ENCODE data around the gene C12orf54.
"Not testable (repeated sequence)": the region's sequence is repeated elsewhere in the genome, so short reads cannot be mapped to it uniquely, and the experiment has no call there.

C12orf54 gene

DNA sequence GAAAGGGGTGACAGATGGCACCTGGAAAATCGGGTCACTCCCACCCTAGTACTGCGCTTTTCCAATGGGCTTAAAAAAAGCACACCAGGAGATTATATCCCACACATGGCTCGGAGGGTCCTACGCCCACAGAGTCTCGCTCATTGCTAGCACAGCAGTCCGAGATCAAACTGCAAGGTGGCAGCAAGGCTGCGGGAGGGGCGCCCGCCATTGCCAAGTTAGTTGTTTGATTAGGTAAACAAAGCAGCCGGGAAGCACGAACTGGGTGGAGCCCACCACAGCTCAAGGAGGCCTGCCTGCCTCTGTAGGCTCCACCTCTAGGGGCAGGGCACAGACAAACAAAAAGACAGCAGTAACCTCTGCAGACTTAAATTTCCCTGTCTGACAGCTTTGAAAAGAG is 7.8 kb upstream of the C12orf54 start:
- TF ChIP-seq, protein P1, sequence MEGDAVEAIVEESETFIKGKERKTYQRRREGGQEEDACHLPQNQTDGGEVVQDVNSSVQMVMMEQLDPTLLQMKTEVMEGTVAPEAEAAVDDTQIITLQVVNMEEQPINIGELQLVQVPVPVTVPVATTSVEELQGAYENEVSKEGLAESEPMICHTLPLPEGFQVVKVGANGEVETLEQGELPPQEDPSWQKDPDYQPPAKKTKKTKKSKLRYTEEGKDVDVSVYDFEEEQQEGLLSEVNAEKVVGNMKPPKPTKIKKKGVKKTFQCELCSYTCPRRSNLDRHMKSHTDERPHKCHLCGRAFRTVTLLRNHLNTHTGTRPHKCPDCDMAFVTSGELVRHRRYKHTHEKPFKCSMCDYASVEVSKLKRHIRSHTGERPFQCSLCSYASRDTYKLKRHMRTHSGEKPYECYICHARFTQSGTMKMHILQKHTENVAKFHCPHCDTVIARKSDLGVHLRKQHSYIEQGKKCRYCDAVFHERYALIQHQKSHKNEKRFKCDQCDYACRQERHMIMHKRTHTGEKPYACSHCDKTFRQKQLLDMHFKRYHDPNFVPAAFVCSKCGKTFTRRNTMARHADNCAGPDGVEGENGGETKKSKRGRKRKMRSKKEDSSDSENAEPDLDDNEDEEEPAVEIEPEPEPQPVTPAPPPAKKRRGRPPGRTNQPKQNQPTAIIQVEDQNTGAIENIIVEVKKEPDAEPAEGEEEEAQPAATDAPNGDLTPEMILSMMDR (IDR thresholded peaks at IDR 0.05) = peak; percentile 30; the same call in 1 of the 2 replicates

DNA sequence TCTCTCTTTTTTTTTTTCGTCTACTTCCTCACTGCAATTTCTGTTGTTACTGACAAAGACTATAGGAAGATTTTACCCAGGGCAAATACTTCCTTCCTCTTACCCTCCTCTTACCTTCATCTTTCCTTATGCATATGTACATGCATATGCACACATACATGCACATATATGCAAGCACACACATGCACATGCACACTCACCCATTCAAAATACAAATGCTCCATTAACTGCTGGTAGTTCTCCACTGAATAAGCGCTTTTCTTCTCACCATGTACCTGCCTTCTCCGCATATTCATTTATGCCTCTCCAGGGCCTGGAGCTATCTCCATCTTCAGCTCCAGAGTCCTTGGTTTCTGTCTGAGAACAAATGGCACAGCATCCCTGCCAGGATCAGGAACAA is 632 bp downstream of the C12orf54 start:
- H3K27ac ChIP-seq = no peak overlapping the region
- TF ChIP-seq ZFX (IDR thresholded peaks at IDR 0.05; ENCODE audit: borderline replicate concordance) = no peak
- TF ChIP-seq, protein P1 (IDR thresholded peaks at IDR 0.05) = no peak

More for the DNA sequence above, 7.8 kb upstream of the C12orf54 start:
- H3K27ac ChIP-seq = not testable (repeated sequence)

DNA sequence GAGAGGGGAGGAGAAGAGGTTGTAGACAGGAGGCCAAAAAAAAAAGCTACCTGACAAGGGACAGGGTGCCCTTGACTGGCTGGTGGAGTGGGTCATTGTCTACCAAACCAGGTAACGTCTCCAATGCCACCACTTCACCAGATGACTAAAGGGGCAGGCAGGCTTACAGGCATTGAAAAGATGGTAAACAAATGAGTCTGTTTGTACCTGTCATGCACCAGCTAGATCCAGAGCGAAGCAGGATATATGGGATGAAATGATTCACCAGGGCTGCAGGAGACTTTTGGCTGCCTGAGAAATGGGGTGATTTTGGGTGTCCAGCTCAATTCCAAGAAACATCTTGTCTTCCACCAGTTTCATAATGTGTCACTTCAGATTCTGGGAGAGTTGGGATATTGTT is 4.0 kb downstream of the C12orf54 start:
- H3K27ac ChIP-seq = no peak overlapping the region
- TF ChIP-seq, protein P1 (IDR thresholded peaks at IDR 0.05) = no peak
- no peak for TF ChIP-seq ZFX (IDR thresholded peaks at IDR 0.05; ENCODE audit: borderline replicate concordance)

DNA sequence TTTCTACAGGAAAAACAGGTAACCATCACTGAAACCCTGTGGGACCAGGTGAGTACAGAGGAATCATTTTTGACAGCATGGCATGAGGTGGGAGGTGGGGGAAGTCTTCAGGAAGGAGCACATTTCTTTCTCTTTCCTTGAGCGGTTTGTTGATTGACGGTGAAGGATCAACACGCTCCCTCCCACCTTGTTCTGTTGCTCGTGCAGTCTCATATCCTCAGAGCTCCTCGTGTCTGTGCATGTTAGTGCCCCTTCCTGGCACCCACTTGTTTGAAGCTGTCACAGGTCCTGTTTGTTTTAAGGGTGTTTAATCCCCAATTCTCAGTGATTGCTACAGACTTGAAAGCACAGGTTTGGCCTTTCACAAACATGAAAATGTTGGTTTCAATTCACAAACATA is 4.4 kb downstream of the C12orf54 start:
- TF ChIP-seq, protein P1 (IDR thresholded peaks at IDR 0.05) = no peak
- no peak for TF ChIP-seq ZFX (IDR thresholded peaks at IDR 0.05; ENCODE audit: borderline replicate concordance)
- no peak overlapping the region for H3K27ac ChIP-seq

DNA sequence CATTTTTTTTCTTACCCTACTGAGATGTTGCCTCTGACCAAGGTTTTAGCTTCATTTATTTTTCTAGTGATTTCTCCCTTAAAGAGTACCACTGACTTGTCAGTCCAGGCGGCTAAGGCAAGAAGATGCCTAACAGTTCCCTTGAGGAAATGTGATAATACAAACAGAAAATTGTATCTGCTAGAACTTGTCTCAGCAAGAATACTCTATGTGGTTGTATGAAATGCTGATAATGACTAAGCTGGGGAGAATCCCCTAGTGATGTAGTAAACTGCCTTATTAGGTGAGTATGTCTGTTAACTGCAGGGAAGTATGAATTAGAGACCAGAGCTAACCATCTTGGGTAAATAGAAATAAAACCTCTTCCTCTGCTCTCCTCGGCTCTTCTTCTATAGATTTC is 6.7 kb downstream of the C12orf54 start:
- TF ChIP-seq, protein P1 (IDR thresholded peaks at IDR 0.05) = no peak
- TF ChIP-seq ZFX (IDR thresholded peaks at IDR 0.05; ENCODE audit: borderline replicate concordance) = no peak
- no peak overlapping the region for H3K27ac ChIP-seq

DNA sequence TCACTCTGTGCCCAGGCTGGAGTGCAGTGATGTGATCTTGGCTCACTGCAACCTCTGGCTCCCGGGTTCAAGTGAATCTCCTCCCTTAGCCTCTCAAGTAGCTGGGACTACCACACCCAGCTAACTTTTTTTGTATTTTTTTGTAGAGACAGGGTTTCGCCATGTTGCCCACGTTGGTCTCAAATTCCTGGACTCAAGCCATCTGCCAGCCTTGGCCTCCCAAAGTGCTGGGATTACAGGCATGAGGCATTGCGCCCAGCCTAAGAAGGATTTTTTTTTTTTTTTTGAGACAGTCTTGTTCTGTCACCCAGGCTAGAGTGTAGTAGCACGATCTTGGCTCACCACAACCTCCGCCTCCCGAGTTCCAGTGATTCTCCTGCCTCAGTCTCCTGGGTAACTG is 7.2 kb downstream of the C12orf54 start:
- H3K27ac ChIP-seq = not testable (repeated sequence)

DNA sequence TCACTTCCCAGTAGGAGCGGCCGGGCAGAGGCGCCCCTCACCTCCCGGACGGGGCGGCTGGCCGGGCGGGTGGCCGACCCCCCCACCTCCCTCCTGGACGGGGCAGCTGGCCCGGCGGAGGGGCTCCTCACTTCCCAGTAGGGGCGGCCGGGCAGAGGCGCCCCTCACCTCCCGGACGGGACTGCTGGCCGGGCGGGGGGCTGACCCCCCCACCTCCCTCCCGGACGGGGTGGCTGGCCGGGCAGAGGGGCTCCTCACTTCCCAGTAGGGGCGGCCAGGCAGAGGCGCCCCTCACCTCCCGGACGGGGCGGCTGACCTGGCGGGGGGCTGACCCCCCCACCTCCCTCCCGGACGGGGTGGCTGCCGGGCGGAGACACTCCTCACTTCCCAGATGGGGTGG is 18.0 kb downstream of the C12orf54 start:
- H3K27ac ChIP-seq = not testable (repeated sequence)

DNA sequence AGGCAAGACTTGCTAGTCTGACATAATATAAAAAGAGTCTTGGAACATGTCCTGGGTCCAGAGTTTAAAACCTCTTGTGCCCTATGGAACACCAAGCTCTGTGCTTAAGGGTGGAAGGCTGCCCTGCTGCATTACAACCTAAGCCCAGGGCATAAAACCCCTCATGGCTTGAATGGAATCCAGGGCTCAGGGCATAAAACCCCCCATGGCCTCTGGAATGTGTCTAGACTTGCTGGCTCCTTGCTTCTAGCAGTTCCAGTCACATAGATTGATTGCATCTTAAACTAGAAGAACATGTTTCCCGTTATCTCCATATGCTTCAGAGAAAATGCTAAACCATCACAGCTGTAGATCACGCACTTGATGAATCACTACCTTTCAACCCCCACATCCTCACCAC is 24.5 kb downstream of the C12orf54 start:
- not testable (repeated sequence) for H3K27ac ChIP-seq

DNA sequence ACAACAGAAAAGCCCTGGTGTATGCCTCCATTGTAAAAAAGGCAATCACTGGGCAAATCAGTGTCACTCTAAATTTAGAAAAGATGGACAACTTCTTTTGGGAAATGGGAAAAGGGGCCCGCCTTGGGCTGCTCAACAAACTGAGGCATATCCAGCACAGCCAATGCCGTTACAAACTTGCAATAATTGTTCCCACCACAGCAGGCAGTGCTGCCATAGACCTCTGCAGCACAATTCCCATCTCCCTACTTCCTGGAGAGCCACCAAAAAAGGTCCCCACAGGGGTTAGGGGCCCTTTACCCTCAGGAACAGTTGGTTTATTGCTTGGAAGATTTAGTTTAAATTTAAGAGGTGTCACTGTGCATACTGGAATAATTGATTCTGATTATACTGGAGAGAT is 26.7 kb downstream of the C12orf54 start:
- TF ChIP-seq, protein P1 (IDR thresholded peaks at IDR 0.05) = no peak
- TF ChIP-seq ZFX (IDR thresholded peaks at IDR 0.05; ENCODE audit: borderline replicate concordance) = no peak

More for the DNA sequence above, 26.7 kb downstream of the C12orf54 start:
- H3K27ac ChIP-seq = no peak overlapping the region

Measured in 22Rv1 (cell line).